OCI-LY7 (cell line): ENCODE results near the gene MRPS27. TPM values are rescaled to one million over a fixed set of nuclear protein-coding genes. Genes with fewer than 3 reads are reported as not detected.
A peak's percentile ranks its signal among the peaks of the same experiment; 100 is the strongest.
"Not testable (repeated sequence)": the region's sequence is repeated elsewhere in the genome, so short reads cannot be mapped to it uniquely, and the experiment has no call there.

Experiments
- BruUV-seq: library from RNA; stranded (reverse); fragments of 400-500 nt; replicated peaks from 2 replicates; lab custom pipeline; 2021; lab: Mats Ljungman, UMichigan
- CTCF ChIA-PET: fragments of 300-600 bp; sonication (Branson Sonifier 250); formaldehyde crosslinking; loops from one replicate; lab custom pipeline; 2022; ENCODE audit warnings: antibody characterized with exemption; ENCODE audit not compliant: unreplicated experiment; lab: Charles Lee
- POLR2A ChIA-PET: fragments of 300-600 bp; sonication (Branson Sonifier 250); formaldehyde crosslinking; loops from one replicate; lab custom pipeline; 2022; ENCODE audit warnings: antibody characterized with exemption; lab: Charles Lee
- DNase-seq: peaks from one replicate; pipeline ENCODE4 v3.0.0-alpha.2; 2015; ENCODE audit warnings: low spot score
- H2AFZ ChIP-seq: fragments of 200-600 bp; sonication (generic), shearing (Covaris generic); 2 replicates; pipeline ENCODE4 v1.6.1; 2014; ENCODE audit warnings: mild to moderate bottlenecking, antibody characterized with exemption, low read length, moderate library complexity
- H3K27ac ChIP-seq: fragments of 200-600 bp; sonication (generic); 2 replicates; pipeline ENCODE4 v1.5.1; 2014; ENCODE audit warnings: mixed run types, low read depth, mild to moderate bottlenecking, moderate library complexity, low read length, inconsistent platforms; ENCODE audit not compliant: poor library complexity, severe bottlenecking
- H3K36me3 ChIP-seq: fragments of 200-600 bp; sonication (generic); 2 replicates; pipeline ENCODE4 v1.6.1; 2014; ENCODE audit warnings: mild to moderate bottlenecking, antibody characterized with exemption, low read length, moderate library complexity, mixed read lengths; ENCODE audit not compliant: insufficient read depth
- H3K4me1 ChIP-seq: fragments of 200-600 bp; sonication (generic); 2 replicates; pipeline ENCODE4 v1.5.1; 2014; ENCODE audit warnings: mild to moderate bottlenecking, low read length; ENCODE audit not compliant: insufficient read depth, poor library complexity, severe bottlenecking
- H3K4me2 ChIP-seq: fragments of 200-600 bp; sonication (generic); 2 replicates; pipeline ENCODE4 v1.6.1; 2014; ENCODE audit warnings: mild to moderate bottlenecking, low read length
- H3K4me3 ChIP-seq: fragments of 200-600 bp; sonication (generic); 2 replicates; pipeline ENCODE4 v1.5.1; 2014; ENCODE audit warnings: mild to moderate bottlenecking, low read depth, low read length; ENCODE audit not compliant: poor library complexity, severe bottlenecking
- H3K79me2 ChIP-seq: fragments of 200-600 bp; sonication (generic); 2 replicates; pipeline ENCODE4 v1.6.1; 2016; ENCODE audit warnings: low read depth, mild to moderate bottlenecking, low read length, moderate library complexity, mixed read lengths; ENCODE audit not compliant: insufficient read depth
- H3K9me2 ChIP-seq: fragments of 200-600 bp; sonication (generic); 2 replicates; pipeline ENCODE4 v1.6.1; 2016; ENCODE audit warnings: mild to moderate bottlenecking, low read length, mixed read lengths; ENCODE audit not compliant: insufficient read depth
- H3K9me3 ChIP-seq: fragments of 200-600 bp; sonication (generic); 2 replicates; pipeline ENCODE4 v1.6.1; 2014; ENCODE audit warnings: mild to moderate bottlenecking, mixed run types, low read length, mixed read lengths
- H4K20me1 ChIP-seq: fragments of 200-600 bp; sonication (generic); 2 replicates; pipeline ENCODE4 v1.6.1; 2014; ENCODE audit warnings: mild to moderate bottlenecking, antibody characterized with exemption, low read length, moderate library complexity, mixed read lengths; ENCODE audit not compliant: insufficient read depth
- CTCF ChIP-seq: fragments of 200-600 bp; sonication (generic); conservative IDR thresholded peaks from 2 replicates; pipeline ENCODE4 v1.5.1; 2014; ENCODE audit warnings: mild to moderate bottlenecking, antibody characterized with exemption, low read length, moderate library complexity, mixed read lengths
- EZH2phosphoT487 ChIP-seq: fragments of 200-600 bp; sonication (generic); IDR thresholded peaks from 2 replicates; pipeline ENCODE4 v1.6.1; 2018; ENCODE audit warnings: low read depth, borderline replicate concordance, mild to moderate bottlenecking, mixed run types, antibody characterized with exemption, low read length, moderate library complexity, mixed read lengths
- intact Hi-C: fragments of 100-400 bp; cut with micrococcal nuclease; formaldehyde crosslinking; loops from one replicate; pipeline ENCODE4 v1.10.0; 2022; ENCODE audit not compliant: unreplicated experiment
- total RNA-seq, 2 experiments: library from RNA; depleted of rRNA in 1 of 2; stranded (reverse); fragments of >200 nt in 1 of 2; shearing (Covaris generic) in 1 of 2; gene quantifications; 2 replicates each; pipeline ENCODE4 v1.2.3, GENCODE V29; 2014 to 2022

The MRPS27 gene
- total RNA-seq, 2 experiments from 2014 or later: 62.6 to 70.9 TPM

- peak overlapping the region; percentile 86 for H3K27ac ChIP-seq
- DNase-seq: no peak
- no peaks in the 10 kb centered on the region for H3K9me2 ChIP-seq
- peaks cover 58% of the 10 kb centered on the region for H3K36me3 ChIP-seq
- TF ChIP-seq EZH2phosphoT487 (no peak), CTCF (no peak; the same call in 1 of the 2 replicates)
- BruUV-seq: TSS peak; percentile 82
- H3K4me2 ChIP-seq: peak overlapping the region; percentile 72
- peak overlapping the region; percentile 58 for H3K4me3 ChIP-seq
- no peaks in the 10 kb centered on the region for H4K20me1 ChIP-seq
- intact Hi-C loops: no loop called here
- no peak overlapping the region for H2AFZ ChIP-seq
- peaks cover 97% of the 10 kb centered on the region for H3K79me2 ChIP-seq
- ChIA-PET POLR2A (interaction anchor here (0.7 to 3.2 kb wide), 7 partner anchors 9 to 645 kb away, joined by 3 to 19 read pairs (median 5); partner anchors contain the start of genes MRPS27 and PTCD2), CTCF (interaction anchor here (1.7 kb wide), 1 partner anchor 10 kb away, joined by 8 read pairs; no protein-coding TSS in a partner anchor)
- peaks cover 97% of the 10 kb centered on the region for H3K4me1 ChIP-seq
- H3K9me3 ChIP-seq: no peaks in the 10 kb centered on the region
Observed at GRCh38 chr5:72298711-72299110, 21.3 kb downstream of the MRPS27 start.

GRCh38 chr5:72298136-72298535, 21.9 kb downstream of the MRPS27 start:
- Histone ChIP-seq H2AFZ (peak overlapping the region; percentile 19; the same call in 1 of the 2 replicates), H3K4me1 (peaks cover 97% of the 10 kb centered on the region), H3K4me3 (peak overlapping the region; percentile 58), H3K4me2 (peak overlapping the region; percentile 72), H3K36me3 (peaks cover 58% of the 10 kb centered on the region), H3K79me2 (peaks cover 97% of the 10 kb centered on the region), H3K27ac (peak overlapping the region; percentile 86)
- H3K9me3 ChIP-seq, intact Hi-C loops, H4K20me1 ChIP-seq, BruUV-seq, H3K9me2 ChIP-seq: not testable (repeated sequence)
- CTCF ChIA-PET: interaction anchor here (1.7 kb wide), 1 partner anchor 10 kb away, joined by 8 read pairs; no protein-coding TSS in a partner anchor
- peak; percentile 60 for DNase-seq
- POLR2A ChIA-PET: interaction anchor here (1.0 to 3.2 kb wide), 5 partner anchors 9 to 27 kb away, joined by 4 to 19 read pairs (median 6); partner anchors contain the start of genes MRPS27 and PTCD2

- no peak overlapping the region for H2AFZ ChIP-seq
- H3K4me1 ChIP-seq: peaks cover 97% of the 10 kb centered on the region
- intact Hi-C loops: no loop called here
- H3K27ac ChIP-seq: peak overlapping the region; percentile 86
- H3K79me2 ChIP-seq: peaks cover 97% of the 10 kb centered on the region
- peak overlapping the region; percentile 40 for H3K4me3 ChIP-seq
- CTCF ChIA-PET: no interaction called here
- H3K9me2 ChIP-seq: no peaks in the 10 kb centered on the region
- peak overlapping the region; percentile 72 for H3K4me2 ChIP-seq
- TF ChIP-seq EZH2phosphoT487 (no peak), CTCF (no peak)
- H3K9me3 ChIP-seq: no peaks in the 10 kb centered on the region
- peaks cover 59% of the 10 kb centered on the region; the same call in 1 of the 2 replicates for H3K36me3 ChIP-seq
- DNase-seq: peak; percentile 29
- no peaks in the 10 kb centered on the region for H4K20me1 ChIP-seq
- POLR2A ChIA-PET: interaction anchor here (0.6 to 7.5 kb wide), 2 partner anchors 9 to 23 kb away, joined by 3 to 97 read pairs; no protein-coding TSS in a partner anchor
- no TSS peak for BruUV-seq
Observed at GRCh38 chr5:72296256-72296655, 23.8 kb downstream of the MRPS27 start.
